H1 (cell line): ENCODE data around the gene PRRX2. TPM values are rescaled to one million over a fixed set of nuclear protein-coding genes. Genes with fewer than 3 reads are reported as not detected.

Experiments used
- KDM5A ChIP-seq: fragments of 200-600 bp; IDR thresholded peaks from 2 replicates; pipeline ENCODE4 v1.7.1; 2012; ENCODE audit warnings: mild to moderate bottlenecking, low read length, inconsistent platforms, mixed read lengths
- RBBP5 ChIP-seq: IDR thresholded peaks from 2 replicates; pipeline ENCODE4 v1.7.1; 2012; ENCODE audit warnings: low read depth, mild to moderate bottlenecking, inconsistent platforms, low read length, moderate library complexity, borderline replicate concordance
- TCF12 ChIP-seq: IDR thresholded peaks from 2 replicates; pipeline ENCODE4 v1.6.1; 2011; ENCODE audit warnings: low read depth, mild to moderate bottlenecking, low read length
- polyA plus RNA-seq, 7 experiments: library from polyadenylated mRNA; depleted of rRNA in 3 of 7; stranded (reverse) in 5 of 7; unstranded in 2 of 7; fragments of >200 nt in 5 of 7; fragments of 200-250 nt in 2 of 7; gene quantifications; 1 replicate in 5 of 7; 2 replicates in 1 of 7; 4 replicates in 1 of 7; pipeline versions ENCODE4 v1.2.1 to v1.2.3, GENCODE V29; 2011 to 2013; ENCODE audit warnings: missing spikeins in 2 of 7, mixed read lengths in 2 of 7
- total RNA-seq: library from RNA; stranded (reverse); fragmentation: NEBNext Ultra II Directional; extraction: Animal tissue kit (Norgen Biotek cat#: 25700); gene quantifications from 2 replicates; pipeline ENCODE4 v1.2.1, GENCODE V29; 2021

Gene PRRX2
- total and polyA plus RNA-seq, 2 of the 8 experiments (the other 6 are each of a cell fraction or from before 2014, with no cell fraction given), result 5.8 to 9.2 TPM

GRCh38 chr9:129639756-129640085 is 25.7 kb upstream of the PRRX2 start (continued):
- no peak for TF ChIP-seq RBBP5
- TF ChIP-seq TCF12, result no peak
- no peak for TF ChIP-seq KDM5A
